ENCODE measurements around the gene CSF1R. TPM values are rescaled to one million over a fixed set of nuclear protein-coding genes. Genes with fewer than 3 reads are reported as not detected.

Gene CSF1R
- total and polyA plus RNA-seq, 2 donors (not counting 3 experiments of a cell fraction or from before 2014, with no cell fraction given) = not detected

DNA sequence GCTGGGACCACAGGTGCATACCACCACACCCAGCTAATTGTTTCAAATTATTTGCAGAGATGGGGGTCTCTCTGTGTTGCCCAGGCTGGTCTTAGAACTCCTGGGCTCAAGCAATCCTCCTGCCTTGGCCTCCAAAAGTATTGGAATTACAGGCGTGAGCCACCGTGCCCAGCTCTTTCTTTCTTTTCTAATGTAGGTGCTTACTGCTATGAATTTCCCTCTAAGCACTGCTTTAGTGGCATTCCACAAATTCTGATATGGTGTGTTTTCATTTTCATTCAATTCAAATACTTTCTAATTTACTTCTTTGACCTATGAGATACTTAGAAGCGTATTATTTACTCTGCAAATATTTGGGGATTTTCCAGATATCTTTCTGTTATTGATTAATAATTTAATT is 70.9 kb downstream of the CSF1R start:
- no peak overlapping the region for H3K27ac ChIP-seq (ENCODE audit: insufficient read depth, low read depth, low read length)
- peaks cover 25 to 26% of the 10 kb centered on the region in 2 experiments for H3K36me3 ChIP-seq (ENCODE audit: control insufficient read depth in 2 of 2, extremely low read depth in 1 of 2, insufficient read depth in 2 of 2, low read length in 2 of 2)
- no peak for TF ChIP-seq POLR2A (IDR thresholded peaks at IDR 0.05; ENCODE audit: low read depth, low read length)
- no peak for TF ChIP-seq MYC (IDR thresholded peaks at IDR 0.05; ENCODE audit: low read depth, low read length)
- TF ChIP-seq, protein P1, sequence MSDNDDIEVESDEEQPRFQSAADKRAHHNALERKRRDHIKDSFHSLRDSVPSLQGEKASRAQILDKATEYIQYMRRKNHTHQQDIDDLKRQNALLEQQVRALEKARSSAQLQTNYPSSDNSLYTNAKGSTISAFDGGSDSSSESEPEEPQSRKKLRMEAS (IDR thresholded peaks at IDR 0.05; ENCODE audit: insufficient read depth, insufficient read length) = no peak
- TF ChIP-seq, protein P2, sequence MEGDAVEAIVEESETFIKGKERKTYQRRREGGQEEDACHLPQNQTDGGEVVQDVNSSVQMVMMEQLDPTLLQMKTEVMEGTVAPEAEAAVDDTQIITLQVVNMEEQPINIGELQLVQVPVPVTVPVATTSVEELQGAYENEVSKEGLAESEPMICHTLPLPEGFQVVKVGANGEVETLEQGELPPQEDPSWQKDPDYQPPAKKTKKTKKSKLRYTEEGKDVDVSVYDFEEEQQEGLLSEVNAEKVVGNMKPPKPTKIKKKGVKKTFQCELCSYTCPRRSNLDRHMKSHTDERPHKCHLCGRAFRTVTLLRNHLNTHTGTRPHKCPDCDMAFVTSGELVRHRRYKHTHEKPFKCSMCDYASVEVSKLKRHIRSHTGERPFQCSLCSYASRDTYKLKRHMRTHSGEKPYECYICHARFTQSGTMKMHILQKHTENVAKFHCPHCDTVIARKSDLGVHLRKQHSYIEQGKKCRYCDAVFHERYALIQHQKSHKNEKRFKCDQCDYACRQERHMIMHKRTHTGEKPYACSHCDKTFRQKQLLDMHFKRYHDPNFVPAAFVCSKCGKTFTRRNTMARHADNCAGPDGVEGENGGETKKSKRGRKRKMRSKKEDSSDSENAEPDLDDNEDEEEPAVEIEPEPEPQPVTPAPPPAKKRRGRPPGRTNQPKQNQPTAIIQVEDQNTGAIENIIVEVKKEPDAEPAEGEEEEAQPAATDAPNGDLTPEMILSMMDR (IDR thresholded peaks at IDR 0.05; ENCODE audit: extremely low read depth in 1 of 2, insufficient read depth in 1 of 2, low read depth in 1 of 2, low read length in 2 of 2) = no peak
- no peak for TF ChIP-seq FOS (IDR thresholded peaks at IDR 0.05; ENCODE audit: borderline replicate concordance, insufficient read depth, low read length)
- TF ChIP-seq EZH2 (IDR thresholded peaks at IDR 0.05; ENCODE audit: borderline replicate concordance, low read depth, low read length, severe bottlenecking) = no peak
- TF ChIP-seq JUN (IDR thresholded peaks at IDR 0.05; ENCODE audit: borderline replicate concordance, insufficient read depth, insufficient read length, low read depth) = no peak
- TF ChIP-seq GATA2 (IDR thresholded peaks at IDR 0.05; ENCODE audit: insufficient read depth, insufficient read length, low read depth, low read length) = no peak
- H3K9me3 ChIP-seq (replicated peaks; ENCODE audit: control insufficient read depth, insufficient read depth, low read length) = no peaks in the 10 kb centered on the region
- no peak overlapping the region for H3K9ac ChIP-seq (replicated peaks; ENCODE audit: extremely low read depth, insufficient read depth, low read length)
- H4K20me1 ChIP-seq (replicated peaks; ENCODE audit: control insufficient read depth, extremely low read depth, insufficient read depth, low read length) = no peaks in the 10 kb centered on the region
- intact Hi-C loops (cut with micrococcal nuclease) = no loop called here
- ChIA-PET POLR2A (interaction anchor here (0.7 kb wide), 1 partner anchor 683 kb away, joined by 10 read pairs; no protein-coding TSS in a partner anchor), CTCF (no interaction called here)
- BruUV-seq (replicated peaks) = no TSS peak
- FAIRE-seq (no peak), DNase-seq (ENCODE audit: low read depth, low spot score) (no peak)
- dilution Hi-C loops (cut with MboI; ENCODE audit: extremely low pct_ligation_motif_present, low sequenced_read_pairs) = no loop called here
- H3K4me2 ChIP-seq (ENCODE audit: insufficient read depth, low read length) = no peak overlapping the region
- no peaks in the 10 kb centered on the region for H3K9me1 ChIP-seq (replicated peaks; ENCODE audit: control insufficient read depth, extremely low read depth, insufficient read depth, low read length)
- peaks cover 5% of the 10 kb centered on the region for H3K79me2 ChIP-seq (ENCODE audit: control insufficient read depth, insufficient read depth, low read length)
- no peak overlapping the region for H3K4me3 ChIP-seq (replicated peaks in 1 of 3; ENCODE audit: insufficient read depth in 1 of 3, low read depth in 1 of 3, low read length in 3 of 3)
- no peaks in the 10 kb centered on the region for H3K27me3 ChIP-seq (ENCODE audit: control insufficient read depth in 2 of 2, insufficient read depth in 2 of 2, low read length in 2 of 2)
- peaks cover 23% of the 10 kb centered on the region for H3K4me1 ChIP-seq (ENCODE audit: control insufficient read depth, extremely low read depth, insufficient read depth, low read length)
- no peak overlapping the region for H2AFZ ChIP-seq (ENCODE audit: low read depth, low read length)
